Measurements from ENCODE around the gene LYRM4.

GRCh38 chr6:5112066-5112799 lies 148.5 kb downstream of the LYRM4 start:
- no peak for TF ChIP-seq EZH2 (IDR thresholded peaks at IDR 0.05; ENCODE audit: borderline replicate concordance, low read length)
- no peak for TF ChIP-seq CTCF (IDR thresholded peaks at IDR 0.05; ENCODE audit: low read length)

Data from OCI-LY1 (cell line).